CD4-positive, alpha-beta memory T cell (primary cell): ENCODE results near the gene RCBTB2. TPM values are rescaled to one million over a fixed set of nuclear protein-coding genes. Genes with fewer than 3 reads are reported as not detected.

Experiments
- CTCF ChIA-PET: fragments of 350-600 bp; sonication (Branson Sonifier 250); formaldehyde crosslinking; loops from one replicate; lab custom pipeline; 2021; ENCODE audit warnings: inconsistent platforms; ENCODE audit not compliant: partially characterized antibody; lab: Charles Lee
- POLR2A ChIA-PET: fragments of 350-600 bp; sonication (Branson Sonifier 250); formaldehyde crosslinking; loops from one replicate; lab custom pipeline; 2021; ENCODE audit not compliant: partially characterized antibody; lab: Charles Lee
- DNase-seq, 5 donors: peaks; one replicate each; pipeline versions ENCODE4 v3.0.0 to v3.0.0-alpha.2; 2020 to 2022; ENCODE audit warnings: mixed read lengths in 1 of 5
- H3K27ac ChIP-seq: one replicate; pipeline ENCODE4 v1.7.0; 2013; ENCODE audit warnings: low read depth, low read length
- H3K27me3 ChIP-seq: 2 replicates; pipeline ENCODE4 v1.7.0; 2013; ENCODE audit warnings: mild to moderate bottlenecking, low read length, moderate library complexity; ENCODE audit not compliant: insufficient read depth
- H3K36me3 ChIP-seq: 2 replicates; pipeline ENCODE4 v1.7.0; 2013; ENCODE audit warnings: mild to moderate bottlenecking, low read length, moderate library complexity; ENCODE audit not compliant: insufficient read depth
- H3K4me1 ChIP-seq: 2 replicates; pipeline ENCODE4 v1.7.0; 2013; ENCODE audit warnings: mild to moderate bottlenecking, low read length, moderate library complexity; ENCODE audit not compliant: insufficient read depth
- H3K4me3 ChIP-seq, 2 donors: one replicate each; pipeline ENCODE4 v1.7.0; 2013; ENCODE audit warnings: low read length in 2 of 2, mild to moderate bottlenecking in 1 of 2
- H3K9me3 ChIP-seq, 2 donors: one replicate each; pipeline ENCODE4 v1.7.0; 2013; ENCODE audit warnings: low read length in 2 of 2, control low read depth in 1 of 2; ENCODE audit not compliant: control insufficient read depth in 1 of 2
- H3K27ac Mint-ChIP-seq, 7 donors: one replicate each; pipeline ENCODE4 v1.8.0; 2020 to 2021; ENCODE audit warnings: mixed read lengths in 7 of 7, mild to moderate bottlenecking in 6 of 7, inconsistent platforms in 3 of 7, moderate library complexity in 3 of 7
- H3K27me3 Mint-ChIP-seq, 2 donors: one replicate each; pipeline ENCODE4 v1.8.0; 2020 to 2021; ENCODE audit warnings: mixed read lengths in 2 of 2
- H3K36me3 Mint-ChIP-seq, 2 donors: one replicate each; pipeline ENCODE4 v1.8.0; 2020 to 2021; ENCODE audit warnings: mixed read lengths in 2 of 2, inconsistent platforms in 1 of 2, mild to moderate bottlenecking in 1 of 2
- H3K4me1 Mint-ChIP-seq, 4 donors: one replicate each; pipeline ENCODE4 v1.8.0; 2020 to 2021; ENCODE audit warnings: mixed read lengths in 4 of 4, mild to moderate bottlenecking in 1 of 4
- H3K4me3 Mint-ChIP-seq, 8 donors: one replicate each; pipeline ENCODE4 v1.8.0; 2020 to 2021; ENCODE audit warnings: mixed read lengths in 8 of 8, mild to moderate bottlenecking in 7 of 8, moderate library complexity in 6 of 8, inconsistent platforms in 3 of 8
- H3K9me3 Mint-ChIP-seq, 8 donors: one replicate each; pipeline ENCODE4 v1.8.0; 2020 to 2021; ENCODE audit warnings: mixed read lengths in 8 of 8, mild to moderate bottlenecking in 5 of 8, inconsistent platforms in 3 of 8, moderate library complexity in 1 of 8
- intact Hi-C: fragments of 100-400 bp; cut with micrococcal nuclease; formaldehyde crosslinking; loops from one replicate; pipeline ENCODE4 v1.15.1; 2023
- polyA plus RNA-seq, 2 donors: library from polyadenylated mRNA; unstranded; fragments of 300-500 nt; fragmentation: Illumina TruSeq; gene quantifications; one replicate each; pipeline ENCODE4 v1.2.3, GENCODE V29; 2021
- total RNA-seq, 2 experiments: library from RNA; stranded (reverse); gene quantifications; one replicate each; pipeline ENCODE4 v1.2.3, GENCODE V29; 2021

RCBTB2 gene
- total and polyA plus RNA-seq, 4 experiments from 2014 or later = 23.9 to 46.5 (median 29.7) TPM

- intact Hi-C loops = loop anchor here (2.0 to 10.0 kb wide), 4 partner anchors 133 to 1259 kb away; partner anchors contain the start of genes FNDC3A, ITM2B and KPNA3
- Histone ChIP-seq H3K27ac (no peak overlapping the region), H3K27me3 (no peaks in the 10 kb centered on the region), H3K36me3 (no peaks in the 10 kb centered on the region), H3K9me3 (no peaks in the 10 kb centered on the region), H3K4me1 (peaks cover 34% of the 10 kb centered on the region), H3K4me3 (no peak overlapping the region)
- H3K4me1 Mint-ChIP-seq = peaks cover 18 to 46% (median 33%) of the 10 kb centered on the region in 4 donors
- H3K27me3 Mint-ChIP-seq = no peaks in the 10 kb centered on the region
- H3K27ac Mint-ChIP-seq = peak overlapping the region; percentile 95 to 99 (median 99)
- peaks cover 0 to 13% (median 3%) of the 10 kb centered on the region in 8 donors for H3K9me3 Mint-ChIP-seq
- H3K4me3 Mint-ChIP-seq = peak overlapping the region; percentile 23 to 98 (median 93)
- DNase-seq = peak in 1 of 5 donors; percentile 7
- POLR2A ChIA-PET = interaction anchor here (0.6 to 6.8 kb wide), 16 partner anchors 11 to 911 kb away, joined by 3 to 126 read pairs (median 17); partner anchors contain the start of gene LPAR6
- CTCF ChIA-PET = interaction anchor here (0.5 to 4.0 kb wide), 10 partner anchors 22 to 434 kb away, joined by 3 to 36 read pairs (median 4); partner anchors contain the start of gene LPAR6
- peaks cover 0 to 5% of the 10 kb centered on the region in 2 donors for H3K36me3 Mint-ChIP-seq
These were observed 1.2 kb upstream of the RCBTB2 start for GRCh38 chr13:48533961-48534600.

- no peaks in the 10 kb centered on the region for H3K9me3 ChIP-seq
- peak overlapping the region; percentile 92 for H3K27ac ChIP-seq
- no peaks in the 10 kb centered on the region for H3K36me3 ChIP-seq
- no peak for DNase-seq
- no peaks in the 10 kb centered on the region for H3K27me3 Mint-ChIP-seq
- H3K9me3 Mint-ChIP-seq = peaks cover 0 to 9% (median 2%) of the 10 kb centered on the region in 8 donors
- no peaks in the 10 kb centered on the region for H3K27me3 ChIP-seq
- CTCF ChIA-PET = interaction anchor here (1.0 to 4.0 kb wide), 10 partner anchors 16 to 198 kb away, joined by 3 to 36 read pairs (median 4); no protein-coding TSS in a partner anchor
- intact Hi-C loops = loop anchor here (1.0 to 10.0 kb wide), 9 partner anchors 27 to 1261 kb away; partner anchors contain the start of genes FNDC3A, ITM2B, KPNA3 and LPAR6
- peaks cover 22 to 60% (median 36%) of the 10 kb centered on the region in 4 donors for H3K4me1 Mint-ChIP-seq
- POLR2A ChIA-PET = interaction anchor here (0.5 to 6.8 kb wide), 44 partner anchors 10 to 1595 kb away, joined by 3 to 126 read pairs (median 6); partner anchors contain the start of genes CYSLTR2, LPAR6, MED4 and NUDT15
- H3K4me1 ChIP-seq = peaks cover 52% of the 10 kb centered on the region
- peaks cover 0 to 5% of the 10 kb centered on the region in 2 donors for H3K36me3 Mint-ChIP-seq
- peak overlapping the region; percentile 92 to 98 (median 94) for H3K4me3 Mint-ChIP-seq
- H3K27ac Mint-ChIP-seq = peak overlapping the region; percentile 97 to 99 (median 99)
- H3K4me3 ChIP-seq = peak overlapping the region; percentile 70 to 75
These were observed 699 bp downstream of the RCBTB2 start for GRCh38 chr13:48532256-48532505.

- peak overlapping the region; percentile 97 to 99 (median 99) for H3K27ac Mint-ChIP-seq
- Histone ChIP-seq H3K36me3 (no peaks in the 10 kb centered on the region), H3K9me3 (no peaks in the 10 kb centered on the region), H3K27ac (peak overlapping the region; percentile 92), H3K27me3 (no peaks in the 10 kb centered on the region), H3K4me1 (peaks cover 52% of the 10 kb centered on the region), H3K4me3 (peak overlapping the region; percentile 70 to 75)
- peaks cover 0 to 5% of the 10 kb centered on the region in 2 donors for H3K36me3 Mint-ChIP-seq
- intact Hi-C loops = loop anchor here (1.0 to 10.0 kb wide), 9 partner anchors 26 to 1261 kb away; partner anchors contain the start of genes FNDC3A, ITM2B, KPNA3 and LPAR6
- peak overlapping the region; percentile 92 to 98 (median 94) for H3K4me3 Mint-ChIP-seq
- peaks cover 0 to 5% (median 0%) of the 10 kb centered on the region in 8 donors for H3K9me3 Mint-ChIP-seq
- no peaks in the 10 kb centered on the region for H3K27me3 Mint-ChIP-seq
- ChIA-PET POLR2A (interaction anchor here (0.8 to 6.8 kb wide), 36 partner anchors 9 to 1593 kb away, joined by 3 to 126 read pairs (median 6); partner anchors contain the start of genes CYSLTR2, LPAR6, NUDT15 and RB1), CTCF (interaction anchor here (0.9 to 4.0 kb wide), 10 partner anchors 11 to 197 kb away, joined by 3 to 36 read pairs (median 4); no protein-coding TSS in a partner anchor)
- peak in 3 of 5 donors; percentile 33 to 40 (median 34) for DNase-seq
- H3K4me1 Mint-ChIP-seq = peaks cover 22 to 60% (median 37%) of the 10 kb centered on the region in 4 donors
These were observed 1.2 kb downstream of the RCBTB2 start for GRCh38 chr13:48531416-48532255.

GRCh38 chr13:48530833-48531232, 2.0 kb downstream of the RCBTB2 start:
- H3K36me3 ChIP-seq = no peaks in the 10 kb centered on the region
- Mint-ChIP-seq H3K36me3 (peaks cover 0 to 5% of the 10 kb centered on the region in 2 donors), H3K4me3 (peak overlapping the region in 4 of 8 donors; percentile 92 to 98 (median 94)), H3K27me3 (no peaks in the 10 kb centered on the region), H3K27ac (peak overlapping the region; percentile 18 to 99 (median 99)), H3K9me3 (peaks cover 0 to 3% (median 0%) of the 10 kb centered on the region in 8 donors), H3K4me1 (peaks cover 23 to 63% (median 37%) of the 10 kb centered on the region in 4 donors)
- POLR2A ChIA-PET = interaction anchor here (1.2 to 6.8 kb wide), 9 partner anchors 21 to 131 kb away, joined by 6 to 126 read pairs (median 35); partner anchors contain the start of gene LPAR6
- H3K4me3 ChIP-seq = peak overlapping the region in 1 of 2 donors; percentile 75
- H3K27ac ChIP-seq = peak overlapping the region; percentile 92
- H3K27me3 ChIP-seq = no peaks in the 10 kb centered on the region
- CTCF ChIA-PET = interaction anchor here (0.9 to 1.9 kb wide), 4 partner anchors 12 to 49 kb away, joined by 3 to 8 read pairs (median 3); no protein-coding TSS in a partner anchor
- no peak for DNase-seq
- H3K9me3 ChIP-seq = no peaks in the 10 kb centered on the region
- H3K4me1 ChIP-seq = peaks cover 55% of the 10 kb centered on the region
- intact Hi-C loops = loop anchor here (10.0 kb wide), 1 partner anchor 444 kb away; the partner anchor contains the start of gene FNDC3A

GRCh38 chr13:48528720-48529119, 4.2 kb downstream of the RCBTB2 start:
- Mint-ChIP-seq H3K4me3 (peak overlapping the region in 4 of 8 donors; percentile 33 to 54 (median 47)), H3K4me1 (peaks cover 22 to 67% (median 35%) of the 10 kb centered on the region in 4 donors), H3K27ac (peak overlapping the region in 4 of 7 donors; percentile 18 to 78 (median 52)), H3K36me3 (peaks cover 0 to 5% of the 10 kb centered on the region in 2 donors), H3K27me3 (no peaks in the 10 kb centered on the region), H3K9me3 (peaks cover 0 to 3% (median 0%) of the 10 kb centered on the region in 8 donors)
- H3K4me1 ChIP-seq = peaks cover 53% of the 10 kb centered on the region
- intact Hi-C loops = no loop called here
- CTCF ChIA-PET = interaction anchor here (1.0 to 1.9 kb wide), 4 partner anchors 14 to 52 kb away, joined by 3 to 10 read pairs (median 4); no protein-coding TSS in a partner anchor
- no peaks in the 10 kb centered on the region for H3K27me3 ChIP-seq
- DNase-seq = peak in 1 of 5 donors; percentile 2
- no peak overlapping the region for H3K4me3 ChIP-seq
- no peaks in the 10 kb centered on the region for H3K9me3 ChIP-seq
- POLR2A ChIA-PET = interaction anchor here (0.8 to 6.8 kb wide), 6 partner anchors 18 to 295 kb away, joined by 3 to 122 read pairs (median 4); partner anchors contain the start of genes ITM2B and LPAR6
- H3K27ac ChIP-seq = no peak overlapping the region
- no peaks in the 10 kb centered on the region for H3K36me3 ChIP-seq

GRCh38 chr13:48527955-48528354, 4.9 kb downstream of the RCBTB2 start:
- peak overlapping the region in 2 of 8 donors; percentile 30 to 53 for H3K4me3 Mint-ChIP-seq
- peak overlapping the region in 4 of 7 donors; percentile 9 to 46 (median 30) for H3K27ac Mint-ChIP-seq
- H3K9me3 Mint-ChIP-seq = peaks cover 0 to 3% (median 0%) of the 10 kb centered on the region in 8 donors
- H3K4me1 Mint-ChIP-seq = peaks cover 21 to 61% (median 32%) of the 10 kb centered on the region in 4 donors
- H3K27ac ChIP-seq = no peak overlapping the region
- DNase-seq = no peak
- ChIA-PET CTCF (interaction anchor here (1.0 to 1.9 kb wide), 4 partner anchors 13 to 52 kb away, joined by 3 to 10 read pairs (median 4); no protein-coding TSS in a partner anchor), POLR2A (interaction anchor here (0.8 to 6.8 kb wide), 4 partner anchors 22 to 295 kb away, joined by 3 to 122 read pairs (median 8); partner anchors contain the start of genes ITM2B and LPAR6)
- peaks cover 0 to 5% of the 10 kb centered on the region in 2 donors for H3K36me3 Mint-ChIP-seq
- H3K27me3 ChIP-seq = no peaks in the 10 kb centered on the region
- H3K27me3 Mint-ChIP-seq = no peaks in the 10 kb centered on the region
- H3K4me1 ChIP-seq = peaks cover 46% of the 10 kb centered on the region
- no peaks in the 10 kb centered on the region for H3K36me3 ChIP-seq
- intact Hi-C loops = no loop called here
- no peak overlapping the region for H3K4me3 ChIP-seq
- no peaks in the 10 kb centered on the region for H3K9me3 ChIP-seq
